ENCODE results near the gene GADD45GIP1.
"Not testable (repeated sequence)": the region's sequence is repeated elsewhere in the genome, so short reads cannot be mapped to it uniquely, and the experiment has no call there.

DNA sequence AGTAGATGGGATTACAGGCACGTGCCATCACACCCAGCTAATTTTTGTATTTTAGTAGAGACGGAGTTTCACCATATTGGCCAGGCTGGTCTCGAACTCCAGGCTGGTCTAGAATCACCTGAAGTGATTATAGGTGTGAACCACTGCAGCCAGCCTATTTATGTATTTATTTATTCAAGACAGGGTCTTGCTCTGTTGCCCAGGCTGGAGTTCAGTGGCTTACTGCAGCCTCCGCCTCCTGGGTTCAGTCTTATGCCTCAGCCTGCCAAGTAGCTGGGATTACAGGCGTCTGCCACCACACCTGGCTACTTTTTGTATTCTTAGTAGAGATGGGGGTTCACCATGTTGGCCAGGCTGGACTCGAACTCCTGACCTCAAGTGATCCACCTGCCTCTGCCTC lies 5.0 kb downstream of the GADD45GIP1 start:
- not testable (repeated sequence) for TF ChIP-seq MAZ (IDR thresholded peaks at IDR 0.05; ENCODE audit: borderline replicate concordance, low read depth, low read length); RNF2 (IDR thresholded peaks at IDR 0.05; ENCODE audit: borderline replicate concordance, low read depth); POLR2A (IDR thresholded peaks at IDR 0.05; ENCODE audit: low read length); JUN (IDR thresholded peaks at IDR 0.05)
- TF ChIP-seq, protein P1, sequence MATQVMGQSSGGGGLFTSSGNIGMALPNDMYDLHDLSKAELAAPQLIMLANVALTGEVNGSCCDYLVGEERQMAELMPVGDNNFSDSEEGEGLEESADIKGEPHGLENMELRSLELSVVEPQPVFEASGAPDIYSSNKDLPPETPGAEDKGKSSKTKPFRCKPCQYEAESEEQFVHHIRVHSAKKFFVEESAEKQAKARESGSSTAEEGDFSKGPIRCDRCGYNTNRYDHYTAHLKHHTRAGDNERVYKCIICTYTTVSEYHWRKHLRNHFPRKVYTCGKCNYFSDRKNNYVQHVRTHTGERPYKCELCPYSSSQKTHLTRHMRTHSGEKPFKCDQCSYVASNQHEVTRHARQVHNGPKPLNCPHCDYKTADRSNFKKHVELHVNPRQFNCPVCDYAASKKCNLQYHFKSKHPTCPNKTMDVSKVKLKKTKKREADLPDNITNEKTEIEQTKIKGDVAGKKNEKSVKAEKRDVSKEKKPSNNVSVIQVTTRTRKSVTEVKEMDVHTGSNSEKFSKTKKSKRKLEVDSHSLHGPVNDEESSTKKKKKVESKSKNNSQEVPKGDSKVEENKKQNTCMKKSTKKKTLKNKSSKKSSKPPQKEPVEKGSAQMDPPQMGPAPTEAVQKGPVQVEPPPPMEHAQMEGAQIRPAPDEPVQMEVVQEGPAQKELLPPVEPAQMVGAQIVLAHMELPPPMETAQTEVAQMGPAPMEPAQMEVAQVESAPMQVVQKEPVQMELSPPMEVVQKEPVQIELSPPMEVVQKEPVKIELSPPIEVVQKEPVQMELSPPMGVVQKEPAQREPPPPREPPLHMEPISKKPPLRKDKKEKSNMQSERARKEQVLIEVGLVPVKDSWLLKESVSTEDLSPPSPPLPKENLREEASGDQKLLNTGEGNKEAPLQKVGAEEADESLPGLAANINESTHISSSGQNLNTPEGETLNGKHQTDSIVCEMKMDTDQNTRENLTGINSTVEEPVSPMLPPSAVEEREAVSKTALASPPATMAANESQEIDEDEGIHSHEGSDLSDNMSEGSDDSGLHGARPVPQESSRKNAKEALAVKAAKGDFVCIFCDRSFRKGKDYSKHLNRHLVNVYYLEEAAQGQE (IDR thresholded peaks at IDR 0.05), result not testable (repeated sequence)
- TF ChIP-seq, protein P2, sequence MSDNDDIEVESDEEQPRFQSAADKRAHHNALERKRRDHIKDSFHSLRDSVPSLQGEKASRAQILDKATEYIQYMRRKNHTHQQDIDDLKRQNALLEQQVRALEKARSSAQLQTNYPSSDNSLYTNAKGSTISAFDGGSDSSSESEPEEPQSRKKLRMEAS (IDR thresholded peaks at IDR 0.05), result not testable (repeated sequence)
- TF ChIP-seq, protein P3, sequence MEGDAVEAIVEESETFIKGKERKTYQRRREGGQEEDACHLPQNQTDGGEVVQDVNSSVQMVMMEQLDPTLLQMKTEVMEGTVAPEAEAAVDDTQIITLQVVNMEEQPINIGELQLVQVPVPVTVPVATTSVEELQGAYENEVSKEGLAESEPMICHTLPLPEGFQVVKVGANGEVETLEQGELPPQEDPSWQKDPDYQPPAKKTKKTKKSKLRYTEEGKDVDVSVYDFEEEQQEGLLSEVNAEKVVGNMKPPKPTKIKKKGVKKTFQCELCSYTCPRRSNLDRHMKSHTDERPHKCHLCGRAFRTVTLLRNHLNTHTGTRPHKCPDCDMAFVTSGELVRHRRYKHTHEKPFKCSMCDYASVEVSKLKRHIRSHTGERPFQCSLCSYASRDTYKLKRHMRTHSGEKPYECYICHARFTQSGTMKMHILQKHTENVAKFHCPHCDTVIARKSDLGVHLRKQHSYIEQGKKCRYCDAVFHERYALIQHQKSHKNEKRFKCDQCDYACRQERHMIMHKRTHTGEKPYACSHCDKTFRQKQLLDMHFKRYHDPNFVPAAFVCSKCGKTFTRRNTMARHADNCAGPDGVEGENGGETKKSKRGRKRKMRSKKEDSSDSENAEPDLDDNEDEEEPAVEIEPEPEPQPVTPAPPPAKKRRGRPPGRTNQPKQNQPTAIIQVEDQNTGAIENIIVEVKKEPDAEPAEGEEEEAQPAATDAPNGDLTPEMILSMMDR (IDR thresholded peaks at IDR 0.05), result not testable (repeated sequence)
